SK-N-SH treated with all-trans-retinoic acid at 6 μM for 48 hours (cell line): Measurements from ENCODE around the gene SERPINB6.

Source experiments
- ATAC-seq: fragments of 200-7000 bp; cut with Tn5 transposase; 3 replicates; pipeline ENCODE4 v1.9.1; 2020; ENCODE audit warnings: mild to moderate bottlenecking, moderate library complexity
- ARNTL ChIP-seq: fragments of 450-650 bp; formaldehyde crosslinking; IDR thresholded peaks from 2 replicates; pipeline ENCODE4 v1.5.0; 2020; ENCODE audit warnings: low read depth, mild to moderate bottlenecking, moderate library complexity, borderline replicate concordance
- BACH2 ChIP-seq: fragments of 250-450 bp; sonication (Bioruptor Pico); IDR thresholded peaks from 2 replicates; pipeline ENCODE4 v1.9.0; 2021; ENCODE audit warnings: mild to moderate bottlenecking, borderline replicate concordance
- CSDC2 ChIP-seq: fragments of 250-450 bp; sonication (Bioruptor Pico); IDR thresholded peaks from 2 replicates; pipeline ENCODE4 v1.5.0; 2020; ENCODE audit warnings: mild to moderate bottlenecking, moderate library complexity
- GLIS3 ChIP-seq: fragments of 250-450 bp; sonication (Bioruptor Pico); IDR thresholded peaks from 2 replicates; pipeline ENCODE4 v1.5.0; 2020; ENCODE audit warnings: mild to moderate bottlenecking, moderate library complexity
- ISL1 ChIP-seq: fragments of 250-450 bp; sonication (Bioruptor Pico); IDR thresholded peaks from 2 replicates; pipeline ENCODE4 v2.1.2; 2022; ENCODE audit warnings: mild to moderate bottlenecking, moderate library complexity
- OSR1 ChIP-seq: fragments of 250-450 bp; sonication (Bioruptor Pico); IDR thresholded peaks from 2 replicates; pipeline ENCODE4 v1.8.0; 2022; ENCODE audit warnings: moderate library complexity, mild to moderate bottlenecking, inconsistent platforms
- PATZ1 ChIP-seq: fragments of 250-450 bp; sonication (Bioruptor Pico); IDR thresholded peaks from 2 replicates; pipeline ENCODE4 v1.8.0; 2020; ENCODE audit warnings: mild to moderate bottlenecking, moderate library complexity, borderline replicate concordance
- POU6F1 ChIP-seq: fragments of 250-450 bp; sonication (Bioruptor Pico); IDR thresholded peaks from 2 replicates; pipeline ENCODE4 v1.8.0; 2021; ENCODE audit warnings: low read depth, mild to moderate bottlenecking, moderate library complexity, borderline replicate concordance
- RARB ChIP-seq: fragments of 250-450 bp; sonication (Bioruptor Pico); IDR thresholded peaks from 2 replicates; pipeline ENCODE4 v1.8.0; 2021; ENCODE audit warnings: mild to moderate bottlenecking, moderate library complexity
- SNAI2 ChIP-seq: fragments of 250-450 bp; sonication (Bioruptor Pico); IDR thresholded peaks from 2 replicates; pipeline ENCODE4 v1.5.0; 2020; ENCODE audit warnings: mild to moderate bottlenecking, moderate library complexity
- TCF4 ChIP-seq: fragments of 250-450 bp; sonication (Bioruptor Pico); IDR thresholded peaks from 2 replicates; pipeline ENCODE4 v1.8.0; 2021; ENCODE audit warnings: mild to moderate bottlenecking, moderate library complexity, borderline replicate concordance
- TOX ChIP-seq: fragments of 250-450 bp; sonication (Bioruptor Pico); IDR thresholded peaks from 2 replicates; pipeline ENCODE4 v1.8.0; 2021; ENCODE audit warnings: mild to moderate bottlenecking, moderate library complexity, borderline replicate concordance
- TSHZ2 ChIP-seq: fragments of 250-450 bp; sonication (Bioruptor Pico); IDR thresholded peaks from 2 replicates; pipeline ENCODE4 v1.5.0; 2020; ENCODE audit warnings: mild to moderate bottlenecking, moderate library complexity
- ZC3H10 ChIP-seq: fragments of 250-450 bp; sonication (Bioruptor Pico); IDR thresholded peaks from 2 replicates; pipeline ENCODE4 v1.5.1; 2021; ENCODE audit warnings: mild to moderate bottlenecking, moderate library complexity
- ZFP3 ChIP-seq: fragments of 250-450 bp; sonication (Bioruptor Pico); IDR thresholded peaks from 2 replicates; pipeline ENCODE4 v1.5.0; 2020; ENCODE audit warnings: mild to moderate bottlenecking, moderate library complexity
- ZFP30 ChIP-seq: fragments of 450-650 bp; formaldehyde crosslinking; IDR thresholded peaks from 2 replicates; pipeline ENCODE4 v1.5.0; 2022; ENCODE audit warnings: mild to moderate bottlenecking, moderate library complexity
- ZNF565 ChIP-seq: fragments of 450-650 bp; formaldehyde crosslinking; conservative IDR thresholded peaks from 2 replicates; pipeline ENCODE4 v1.5.0; 2020; ENCODE audit warnings: low read depth, mild to moderate bottlenecking, moderate library complexity
- ZNF70 ChIP-seq: fragments of 450-650 bp; formaldehyde crosslinking; IDR thresholded peaks from 2 replicates; pipeline ENCODE4 v1.5.0; 2020; ENCODE audit warnings: mild to moderate bottlenecking, moderate library complexity
- ZNF8 ChIP-seq: fragments of 450-650 bp; formaldehyde crosslinking; IDR thresholded peaks from 2 replicates; pipeline ENCODE4 v1.5.0; 2020; ENCODE audit warnings: mild to moderate bottlenecking, moderate library complexity
- TF ChIP-seq, protein P1 (sequence below): fragments of 250-450 bp; sonication (Bioruptor Pico); IDR thresholded peaks from 2 replicates; pipeline ENCODE4 v1.5.1; 2020; ENCODE audit warnings: low read depth, mild to moderate bottlenecking, moderate library complexity

SERPINB6 gene

DNA sequence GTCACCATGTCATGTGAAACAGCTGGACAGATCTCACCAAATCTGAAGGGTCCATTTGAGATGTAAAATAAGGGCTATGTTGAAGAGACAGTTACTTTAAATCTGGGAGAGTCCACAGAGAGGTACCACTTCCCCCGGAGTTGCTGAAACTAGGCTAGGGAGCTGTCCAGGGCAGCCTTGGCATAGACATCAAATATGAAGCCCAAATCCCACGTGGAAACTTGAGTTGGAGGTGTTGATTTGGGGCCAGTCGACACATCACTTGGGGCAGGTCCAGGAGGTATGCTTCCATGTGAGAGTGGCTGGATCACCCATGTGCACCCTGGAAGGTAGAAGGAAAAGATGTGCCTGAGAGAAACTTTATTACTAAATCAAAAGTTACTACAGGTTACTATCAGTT lies 56.2 kb downstream of the SERPINB6 start:
- no peak for ATAC-seq
- TF ChIP-seq ARNTL (CRISPR knock-in tag): no peak
- TF ChIP-seq SNAI2 (CRISPR knock-in tag): no peak
- TF ChIP-seq, protein P1, sequence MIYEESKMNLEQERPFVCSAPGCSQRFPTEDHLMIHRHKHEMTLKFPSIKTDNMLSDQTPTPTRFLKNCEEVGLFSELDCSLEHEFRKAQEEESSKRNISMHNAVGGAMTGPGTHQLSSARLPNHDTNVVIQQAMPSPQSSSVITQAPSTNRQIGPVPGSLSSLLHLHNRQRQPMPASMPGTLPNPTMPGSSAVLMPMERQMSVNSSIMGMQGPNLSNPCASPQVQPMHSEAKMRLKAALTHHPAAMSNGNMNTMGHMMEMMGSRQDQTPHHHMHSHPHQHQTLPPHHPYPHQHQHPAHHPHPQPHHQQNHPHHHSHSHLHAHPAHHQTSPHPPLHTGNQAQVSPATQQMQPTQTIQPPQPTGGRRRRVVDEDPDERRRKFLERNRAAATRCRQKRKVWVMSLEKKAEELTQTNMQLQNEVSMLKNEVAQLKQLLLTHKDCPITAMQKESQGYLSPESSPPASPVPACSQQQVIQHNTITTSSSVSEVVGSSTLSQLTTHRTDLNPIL (CRISPR knock-in tag): no peak
- no peak for TF ChIP-seq CSDC2 (CRISPR knock-in tag)
- no peak for TF ChIP-seq GLIS3 (CRISPR knock-in tag)
- TF ChIP-seq OSR1 (CRISPR knock-in tag): no peak
- no peak for TF ChIP-seq ZFP3 (CRISPR knock-in tag)
- no peak for TF ChIP-seq BACH2
- no peak for TF ChIP-seq POU6F1 (CRISPR knock-in tag)
- TF ChIP-seq TCF4 (CRISPR knock-in tag): no peak
- no peak for TF ChIP-seq ZFP30 (CRISPR knock-in tag)
- TF ChIP-seq RARB (CRISPR knock-in tag): no peak
- TF ChIP-seq ZNF8: no peak
- TF ChIP-seq, all 23 proteins: peak for 0

- ATAC-seq: no peak
- no peak for TF ChIP-seq ZNF70 (CRISPR knock-in tag)
- TF ChIP-seq TOX (CRISPR knock-in tag): no peak
- no peak for TF ChIP-seq PATZ1 (CRISPR knock-in tag)
- TF ChIP-seq ZFP3 (CRISPR knock-in tag): no peak
- TF ChIP-seq, all 23 proteins: peak for 0
Measured at GRCh38 chr6:2914318-2914660, 57.1 kb downstream of the SERPINB6 start.

DNA sequence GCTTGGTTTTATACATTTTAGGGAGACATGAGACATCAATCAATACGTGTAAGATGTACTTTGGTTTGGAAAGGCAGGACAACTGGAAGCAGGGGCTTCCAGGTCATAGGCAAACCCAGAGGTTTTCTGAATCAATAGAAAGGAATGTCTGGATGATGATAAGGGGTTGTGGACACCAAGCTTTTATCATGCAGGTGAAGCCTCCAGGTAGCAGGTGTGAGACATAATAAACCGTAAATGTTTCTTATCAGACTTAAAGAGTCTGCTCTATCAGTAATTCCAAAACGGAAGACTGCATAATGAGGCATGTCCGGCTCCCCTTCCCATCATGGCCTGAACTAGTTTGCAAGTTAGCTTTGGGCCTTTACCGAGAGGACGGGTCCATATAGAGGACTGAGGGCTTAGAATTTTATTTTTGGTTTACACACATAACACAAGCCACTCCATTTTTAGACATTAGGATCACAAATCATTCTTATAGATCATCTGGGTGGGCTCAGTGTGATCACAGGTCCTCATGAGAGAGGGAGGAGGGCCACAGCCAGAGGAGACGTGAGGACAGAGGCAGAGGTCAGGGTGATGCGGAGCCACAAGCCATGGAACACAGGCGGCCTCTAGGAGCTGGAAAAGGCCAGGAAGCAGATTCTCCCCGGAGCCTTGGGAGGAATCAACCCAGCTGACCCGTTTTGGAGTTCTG lies 57.6 kb downstream of the SERPINB6 start:
- TF ChIP-seq ARNTL (CRISPR knock-in tag): no peak
- no peak for TF ChIP-seq TCF4 (CRISPR knock-in tag)
- no peak for TF ChIP-seq ISL1 (CRISPR knock-in tag)
- no peak for TF ChIP-seq ZNF565
- TF ChIP-seq CSDC2 (CRISPR knock-in tag): no peak
- TF ChIP-seq, protein P1 (CRISPR knock-in tag): no peak
- no peak for TF ChIP-seq ZFP3 (CRISPR knock-in tag)
- no peak for TF ChIP-seq TOX (CRISPR knock-in tag)
- no peak for TF ChIP-seq PATZ1 (CRISPR knock-in tag)
- no peak for TF ChIP-seq GLIS3 (CRISPR knock-in tag)
- no peak for TF ChIP-seq ZFP30 (CRISPR knock-in tag)
- no peak for TF ChIP-seq ZNF8
- no peak for ATAC-seq

DNA sequence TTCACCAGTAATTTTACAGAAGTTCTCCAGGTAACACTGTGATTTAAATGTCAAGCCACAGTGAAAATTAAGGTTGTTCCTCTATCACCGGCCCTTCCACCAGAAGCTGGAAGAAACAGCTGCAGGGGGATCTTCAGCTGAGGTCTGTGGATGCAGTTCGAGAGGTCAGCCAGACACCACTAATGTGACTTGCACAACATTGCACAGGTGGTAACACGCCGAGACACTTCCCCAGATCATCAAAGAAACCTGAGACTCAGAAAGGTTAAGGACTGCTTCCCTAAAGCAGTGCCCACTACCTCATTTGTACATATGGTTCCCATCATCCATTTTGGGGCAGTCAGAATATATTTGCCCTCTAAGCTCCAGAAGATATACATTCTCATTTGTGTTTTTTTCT lies 60.2 kb downstream of the SERPINB6 start:
- no peak for ATAC-seq
- TF ChIP-seq, protein P1 (CRISPR knock-in tag): no peak
- TF ChIP-seq TSHZ2 (no peak), ZFP30 (CRISPR knock-in tag) (no peak), ZC3H10 (CRISPR knock-in tag) (no peak), ZNF70 (CRISPR knock-in tag) (no peak), POU6F1 (CRISPR knock-in tag) (no peak), TCF4 (CRISPR knock-in tag) (no peak), CSDC2 (CRISPR knock-in tag) (no peak), ZNF8 (no peak)
